Activated CD8-positive, alpha-beta memory T cell treated with anti-CD3 and anti-CD28 coated beads, Interleukin-2, amount 50 U/mL, for 24 hours (primary cell): Measurements from ENCODE around the gene WEE1.
"Not testable (repeated sequence)": the region's sequence is repeated elsewhere in the genome, so short reads cannot be mapped to it uniquely, and the experiment has no call there.

Experiments used
- DNase-seq: peaks from one replicate; pipeline ENCODE4 v3.0.0-alpha.2; 2020; ENCODE audit errors: extremely low read depth

Gene WEE1

GRCh38 chr11:9622353-9622752 is 48.9 kb downstream of the WEE1 start:
- DNase-seq = not testable (repeated sequence)

GRCh38 chr11:9623053-9623452 is 49.6 kb downstream of the WEE1 start:
- not testable (repeated sequence) for DNase-seq

- no peak for DNase-seq
Measured at GRCh38 chr11:9624448-9624847, 51.0 kb downstream of the WEE1 start.

- no peak for DNase-seq
Measured at GRCh38 chr11:9625162-9625561, 51.7 kb downstream of the WEE1 start.

- DNase-seq = no peak
Measured at GRCh38 chr11:9625728-9626127, 52.3 kb downstream of the WEE1 start.

GRCh38 chr11:9626496-9627394 is 53.3 kb downstream of the WEE1 start:
- DNase-seq = no peak

GRCh38 chr11:9629064-9629463 is 55.6 kb downstream of the WEE1 start:
- no peak for DNase-seq

- DNase-seq = no peak
Measured at GRCh38 chr11:9633679-9634078, 60.2 kb downstream of the WEE1 start.

- DNase-seq = no peak
Measured at GRCh38 chr11:9636691-9637090, 63.2 kb downstream of the WEE1 start.

- DNase-seq = no peak
Measured at GRCh38 chr11:9639099-9639498, 65.6 kb downstream of the WEE1 start.
